Skeletal muscle satellite cell (primary cell): ENCODE measurements around the gene HSPA5.
A peak's percentile ranks its signal among the peaks of the same experiment; 100 is the strongest.

Experiments
- H3K27me3 ChIP-seq: 2 replicates; pipeline ENCODE4 v1.7.0; 2013; ENCODE audit warnings: low read length; ENCODE audit not compliant: control insufficient read depth, insufficient read depth
- H3K36me3 ChIP-seq: 2 replicates; pipeline ENCODE4 v1.7.0; 2013; ENCODE audit warnings: mild to moderate bottlenecking, control low read depth, low read length; ENCODE audit not compliant: insufficient read depth
- H3K4me1 ChIP-seq: 2 replicates; pipeline ENCODE4 v1.7.0; 2013; ENCODE audit warnings: low read length; ENCODE audit not compliant: control insufficient read depth, insufficient read depth
- H3K4me2 ChIP-seq: 2 replicates; pipeline ENCODE4 v1.7.0; 2013; ENCODE audit warnings: mild to moderate bottlenecking, low read length
- H3K4me3 ChIP-seq: 2 replicates; pipeline ENCODE4 v1.7.0; 2013; ENCODE audit warnings: low read length
- H3K9ac ChIP-seq: 2 replicates; pipeline ENCODE4 v1.7.0; 2013; ENCODE audit warnings: mild to moderate bottlenecking, low read depth, low read length, moderate library complexity
- H3K9me3 ChIP-seq: replicated peaks from 2 replicates; pipeline ENCODE4 v1.7.0; 2013; ENCODE audit warnings: mild to moderate bottlenecking, control low read depth, low read length

HSPA5 gene

GRCh38 chr9:125262294-125262991 lies 21.3 kb upstream of the HSPA5 start:
- Histone ChIP-seq H3K9me3 (no peaks in the 10 kb centered on the region), H3K4me1 (peaks cover 11% of the 10 kb centered on the region), H3K9ac (peak overlapping the region; percentile 95), H3K4me2 (peak overlapping the region; percentile 84), H3K4me3 (peak overlapping the region; percentile 95), H3K36me3 (peaks cover 3% of the 10 kb centered on the region), H3K27me3 (no peaks in the 10 kb centered on the region)

- H3K4me2 ChIP-seq, result peak within 1 kb of the TSS; percentile 84
- peaks cover 11% of the 10 kb centered on the region for H3K4me1 ChIP-seq
- H3K27me3 ChIP-seq, result no peaks in the 10 kb centered on the region
- no peaks in the 10 kb centered on the region for H3K9me3 ChIP-seq
- peak within 1 kb of the TSS; percentile 95 for H3K4me3 ChIP-seq
- peaks cover 2% of the 10 kb centered on the region for H3K36me3 ChIP-seq
- peak within 1 kb of the TSS; percentile 95 for H3K9ac ChIP-seq
These were observed 20.6 kb upstream of the HSPA5 start, which contains the start of gene GAPVD1 for GRCh38 chr9:125261501-125262293. TSS of gene GAPVD1 (plus strand) at chr9:125261826. CDS start at chr9:125298922, 37,096 bp downstream.

- Histone ChIP-seq H3K9ac (no peak overlapping the region), H3K4me3 (no peak overlapping the region), H3K27me3 (no peaks in the 10 kb centered on the region), H3K36me3 (no peaks in the 10 kb centered on the region), H3K4me1 (peaks cover 11% of the 10 kb centered on the region), H3K4me2 (no peak overlapping the region), H3K9me3 (no peaks in the 10 kb centered on the region)
These were observed 19.4 kb upstream of the HSPA5 start for GRCh38 chr9:125260561-125260960.

- Histone ChIP-seq H3K4me3 (no peak overlapping the region), H3K4me1 (peaks cover 11% of the 10 kb centered on the region), H3K4me2 (no peak overlapping the region), H3K9me3 (no peaks in the 10 kb centered on the region), H3K36me3 (no peaks in the 10 kb centered on the region), H3K9ac (no peak overlapping the region), H3K27me3 (no peaks in the 10 kb centered on the region)
These were observed 17.8 kb upstream of the HSPA5 start for GRCh38 chr9:125258832-125259534.

GRCh38 chr9:125258160-125258785 lies 17.1 kb upstream of the HSPA5 start:
- Histone ChIP-seq H3K4me2 (no peak overlapping the region), H3K9me3 (no peaks in the 10 kb centered on the region), H3K4me3 (no peak overlapping the region), H3K36me3 (no peaks in the 10 kb centered on the region), H3K27me3 (no peaks in the 10 kb centered on the region), H3K4me1 (peaks cover 9% of the 10 kb centered on the region), H3K9ac (no peak overlapping the region)

GRCh38 chr9:125255781-125256391 lies 14.7 kb upstream of the HSPA5 start:
- Histone ChIP-seq H3K9me3 (no peaks in the 10 kb centered on the region), H3K36me3 (no peaks in the 10 kb centered on the region), H3K4me3 (no peak overlapping the region), H3K27me3 (no peaks in the 10 kb centered on the region), H3K9ac (no peak overlapping the region), H3K4me1 (no peaks in the 10 kb centered on the region), H3K4me2 (no peak overlapping the region)

- H3K36me3 ChIP-seq, result no peaks in the 10 kb centered on the region
- H3K9ac ChIP-seq, result no peak overlapping the region
- no peak overlapping the region for H3K4me2 ChIP-seq
- no peak overlapping the region for H3K4me3 ChIP-seq
- H3K27me3 ChIP-seq, result no peaks in the 10 kb centered on the region
- no peaks in the 10 kb centered on the region for H3K9me3 ChIP-seq
- H3K4me1 ChIP-seq, result no peaks in the 10 kb centered on the region
These were observed 13.1 kb upstream of the HSPA5 start for GRCh38 chr9:125254231-125254630.

GRCh38 chr9:125246261-125246667 lies 5.1 kb upstream of the HSPA5 start:
- Histone ChIP-seq H3K9ac (no peak overlapping the region), H3K9me3 (no peaks in the 10 kb centered on the region), H3K4me3 (no peak overlapping the region), H3K4me2 (no peak overlapping the region), H3K36me3 (no peaks in the 10 kb centered on the region), H3K27me3 (no peaks in the 10 kb centered on the region), H3K4me1 (peaks cover 15% of the 10 kb centered on the region)

- Histone ChIP-seq H3K9ac (no peak overlapping the region), H3K36me3 (peaks cover 20% of the 10 kb centered on the region), H3K4me1 (peaks cover 21% of the 10 kb centered on the region), H3K4me3 (no peak overlapping the region), H3K27me3 (no peaks in the 10 kb centered on the region), H3K4me2 (peak overlapping the region; percentile 11), H3K9me3 (no peaks in the 10 kb centered on the region)
These were observed 2.7 kb upstream of the HSPA5 start for GRCh38 chr9:125243792-125244260.

- H3K27me3 ChIP-seq, result no peaks in the 10 kb centered on the region
- H3K9ac ChIP-seq, result peak overlapping the region; percentile 98
- peaks cover 38% of the 10 kb centered on the region for H3K4me1 ChIP-seq
- H3K4me2 ChIP-seq, result peak overlapping the region; percentile 96
- H3K4me3 ChIP-seq, result peak overlapping the region; percentile 89
- H3K36me3 ChIP-seq, result peaks cover 36% of the 10 kb centered on the region
- no peaks in the 10 kb centered on the region for H3K9me3 ChIP-seq
These were observed 958 bp upstream of the HSPA5 start for GRCh38 chr9:125241863-125242739.
